Ovary (tissue), 3 donors: ENCODE data around the gene FANCC.

Experiments used
- EP300 ChIP-seq: sonication (generic); formaldehyde crosslinking; IDR thresholded peaks from one replicate; pipeline ENCODE4 v1.6.1; 2017; ENCODE audit warnings: antibody characterized with exemption
- POLR2A ChIP-seq: fragments of 450-650 bp; IDR thresholded peaks from one replicate; pipeline ENCODE4 v1.6.1; 2017; ENCODE audit warnings: antibody characterized with exemption, mild to moderate bottlenecking, moderate library complexity
- TF ChIP-seq, protein P1 (sequence below), 3 donors: fragments of 450-650 bp in 2 of 3; fragments of 200-600 bp in 1 of 3; IDR thresholded peaks; one replicate each; pipeline versions ENCODE4 v1.5.1 to v1.8.0; 2016 to 2022; ENCODE audit warnings: antibody characterized with exemption in 3 of 3, mild to moderate bottlenecking in 1 of 3
- donor health status: DM: no; HTN: no; CAD: no.

GRCh38 chr9:95088421-95089161 lies 228.9 kb downstream of the FANCC start:
- TF ChIP-seq EP300 (no peak), POLR2A (no peak)
- TF ChIP-seq, protein P1, sequence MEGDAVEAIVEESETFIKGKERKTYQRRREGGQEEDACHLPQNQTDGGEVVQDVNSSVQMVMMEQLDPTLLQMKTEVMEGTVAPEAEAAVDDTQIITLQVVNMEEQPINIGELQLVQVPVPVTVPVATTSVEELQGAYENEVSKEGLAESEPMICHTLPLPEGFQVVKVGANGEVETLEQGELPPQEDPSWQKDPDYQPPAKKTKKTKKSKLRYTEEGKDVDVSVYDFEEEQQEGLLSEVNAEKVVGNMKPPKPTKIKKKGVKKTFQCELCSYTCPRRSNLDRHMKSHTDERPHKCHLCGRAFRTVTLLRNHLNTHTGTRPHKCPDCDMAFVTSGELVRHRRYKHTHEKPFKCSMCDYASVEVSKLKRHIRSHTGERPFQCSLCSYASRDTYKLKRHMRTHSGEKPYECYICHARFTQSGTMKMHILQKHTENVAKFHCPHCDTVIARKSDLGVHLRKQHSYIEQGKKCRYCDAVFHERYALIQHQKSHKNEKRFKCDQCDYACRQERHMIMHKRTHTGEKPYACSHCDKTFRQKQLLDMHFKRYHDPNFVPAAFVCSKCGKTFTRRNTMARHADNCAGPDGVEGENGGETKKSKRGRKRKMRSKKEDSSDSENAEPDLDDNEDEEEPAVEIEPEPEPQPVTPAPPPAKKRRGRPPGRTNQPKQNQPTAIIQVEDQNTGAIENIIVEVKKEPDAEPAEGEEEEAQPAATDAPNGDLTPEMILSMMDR (IDR thresholded peaks at IDR 0.05), result no peak
